G401 (cell line): ENCODE measurements around the gene INSL3. TPM values are rescaled to one million over a fixed set of nuclear protein-coding genes. Genes with fewer than 3 reads are reported as not detected.

ENCODE experiments used
- DNase-seq: peaks from one replicate; pipeline ENCODE4 v3.0.0-alpha.2; 2015; ENCODE audit warnings: low spot score
- in situ Hi-C: cut with HindIII; loops from 2 replicates; pipeline ENCODE4 v1.10.0; 2016; ENCODE audit warnings: low sequenced_read_pairs, mixed read lengths
- total RNA-seq: library from RNA; depleted of rRNA; stranded (reverse); fragments of >200 nt; shearing (Covaris generic); gene quantifications from 2 replicates; pipeline ENCODE4 v1.2.3, GENCODE V29; 2014; rRNA removed

INSL3 gene
- not detected in 2 replicates for total RNA-seq

GRCh38 chr19:17821190-17821589 is at the start of gene INSL3:
INSL3 (minus strand) TSS chr19:17821519; CDS start chr19:17821506, 13 bp downstream.
- DNase-seq = no peak
- in situ Hi-C loops = no loop called here

- DNase-seq = no peak
- in situ Hi-C loops = no loop called here
These were observed 47.8 kb upstream of the INSL3 start for GRCh38 chr19:17869114-17869608.

GRCh38 chr19:17868669-17869068 is 47.4 kb upstream of the INSL3 start:
- in situ Hi-C loops = no loop called here
- no peak for DNase-seq

- in situ Hi-C loops = no loop called here
- DNase-seq = no peak
These were observed 45.7 kb upstream of the INSL3 start for GRCh38 chr19:17866964-17867486.

- in situ Hi-C loops = no loop called here
- no peak for DNase-seq
These were observed 45.1 kb upstream of the INSL3 start for GRCh38 chr19:17866312-17866963.

GRCh38 chr19:17865364-17866311 is 44.3 kb upstream of the INSL3 start:
- in situ Hi-C loops = no loop called here
- peak; percentile 49 for DNase-seq

GRCh38 chr19:17863520-17864182 is 42.3 kb upstream of the INSL3 start:
- DNase-seq = peak; percentile 69
- in situ Hi-C loops = no loop called here

- in situ Hi-C loops = no loop called here
- DNase-seq = no peak
These were observed 41.6 kb upstream of the INSL3 start for GRCh38 chr19:17862711-17863519.

GRCh38 chr19:17861542-17862402 is 40.5 kb upstream of the INSL3 start:
- no peak for DNase-seq
- in situ Hi-C loops = no loop called here

- in situ Hi-C loops = no loop called here
- DNase-seq = no peak
These were observed 39.7 kb upstream of the INSL3 start for GRCh38 chr19:17860993-17861360.

- DNase-seq = no peak
- in situ Hi-C loops = no loop called here
These were observed 39.1 kb upstream of the INSL3 start for GRCh38 chr19:17860331-17860992.

- in situ Hi-C loops = no loop called here
- peak; percentile 100 for DNase-seq
These were observed 38.4 kb upstream of the INSL3 start, which contains the start of gene RPL18A for GRCh38 chr19:17859533-17860330. RPL18A (plus strand) TSS chr19:17859910; CDS start chr19:17859957, 47 bp downstream.

- in situ Hi-C loops = no loop called here
These were observed 34.2 kb upstream of the INSL3 start for GRCh38 chr19:17855280-17856152.

GRCh38 chr19:17854061-17854460 is 32.7 kb upstream of the INSL3 start:
- in situ Hi-C loops = no loop called here
- DNase-seq = no peak

More at GRCh38 chr19:17855280-17856152, 34.2 kb upstream of the INSL3 start:
- DNase-seq = peak; percentile 81

- DNase-seq = peak; percentile 61
- in situ Hi-C loops = no loop called here
These were observed 27.4 kb upstream of the INSL3 start for GRCh38 chr19:17848595-17849292.
